ENCODE data around the gene CYP2F1. TPM values are rescaled to one million over a fixed set of nuclear protein-coding genes. Genes with fewer than 3 reads are reported as not detected.
A peak's percentile ranks its signal among the peaks of the same experiment; 100 is the strongest.

The CYP2F1 gene
- total and polyA plus RNA-seq, 12 donors, result not detected

DNA sequence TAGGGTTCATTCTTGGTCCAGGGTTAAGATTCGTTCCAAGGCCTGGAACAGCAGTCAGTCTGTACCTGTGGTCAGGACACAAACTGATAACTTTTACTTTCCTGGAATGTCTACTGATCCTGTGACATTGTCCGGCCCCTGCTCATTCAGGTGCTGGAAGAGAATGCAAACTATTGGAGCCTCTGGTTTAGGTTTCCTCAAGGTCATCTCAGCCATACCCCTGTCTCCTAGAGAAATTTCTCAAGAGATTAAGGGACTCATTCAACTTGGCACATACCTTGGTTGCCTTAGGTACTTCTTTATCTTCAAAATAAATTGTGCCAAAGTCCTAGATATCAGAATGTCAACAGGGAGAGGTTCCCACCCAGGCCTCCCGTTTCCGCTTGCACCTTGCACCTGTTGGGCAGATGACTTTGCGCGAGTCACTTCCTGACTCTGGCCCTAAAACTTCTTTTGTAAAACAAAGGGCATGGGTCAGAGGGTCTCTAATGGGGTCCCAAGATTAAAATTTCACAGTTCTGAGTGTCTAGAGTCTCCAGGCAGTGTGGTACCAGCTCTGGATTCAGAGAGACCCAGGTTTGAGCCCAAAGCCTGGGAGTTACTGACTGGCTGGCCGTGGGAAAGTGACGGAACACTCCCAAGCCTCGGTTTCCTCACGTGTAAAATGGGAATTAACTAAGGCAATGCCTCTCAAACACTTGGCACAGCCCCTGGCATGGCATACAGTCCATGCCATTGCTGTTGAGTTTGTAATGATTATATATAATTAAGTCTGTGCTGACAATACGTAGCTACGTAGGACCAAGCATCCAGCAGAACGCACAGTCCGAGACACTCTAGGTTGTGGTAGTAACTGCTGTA is 52.9 kb downstream of the CYP2F1 start:
- TF ChIP-seq, protein P1, sequence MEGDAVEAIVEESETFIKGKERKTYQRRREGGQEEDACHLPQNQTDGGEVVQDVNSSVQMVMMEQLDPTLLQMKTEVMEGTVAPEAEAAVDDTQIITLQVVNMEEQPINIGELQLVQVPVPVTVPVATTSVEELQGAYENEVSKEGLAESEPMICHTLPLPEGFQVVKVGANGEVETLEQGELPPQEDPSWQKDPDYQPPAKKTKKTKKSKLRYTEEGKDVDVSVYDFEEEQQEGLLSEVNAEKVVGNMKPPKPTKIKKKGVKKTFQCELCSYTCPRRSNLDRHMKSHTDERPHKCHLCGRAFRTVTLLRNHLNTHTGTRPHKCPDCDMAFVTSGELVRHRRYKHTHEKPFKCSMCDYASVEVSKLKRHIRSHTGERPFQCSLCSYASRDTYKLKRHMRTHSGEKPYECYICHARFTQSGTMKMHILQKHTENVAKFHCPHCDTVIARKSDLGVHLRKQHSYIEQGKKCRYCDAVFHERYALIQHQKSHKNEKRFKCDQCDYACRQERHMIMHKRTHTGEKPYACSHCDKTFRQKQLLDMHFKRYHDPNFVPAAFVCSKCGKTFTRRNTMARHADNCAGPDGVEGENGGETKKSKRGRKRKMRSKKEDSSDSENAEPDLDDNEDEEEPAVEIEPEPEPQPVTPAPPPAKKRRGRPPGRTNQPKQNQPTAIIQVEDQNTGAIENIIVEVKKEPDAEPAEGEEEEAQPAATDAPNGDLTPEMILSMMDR (IDR thresholded peaks at IDR 0.05), result no peak
- TF ChIP-seq POLR2A (IDR thresholded peaks at IDR 0.05), result no peak
- Histone ChIP-seq H3K9me3 (replicated peaks in 1 of 3) (no peaks in the 10 kb centered on the region), H3K4me3 (no peak overlapping the region), H3K4me1 (replicated peaks in 1 of 2) (no peaks in the 10 kb centered on the region), H3K27ac (no peak overlapping the region), H3K36me3 (replicated peaks in 1 of 2) (no peaks in the 10 kb centered on the region), H3K27me3 (no peaks in the 10 kb centered on the region)
- DNase-seq, result no peak
- 90% methylated on average over 14 of the region's 14 CpGs for whole genome bisulfite sequencing, 4 donors
- intact Hi-C loops (cut with DNase I), result no loop called here

DNA sequence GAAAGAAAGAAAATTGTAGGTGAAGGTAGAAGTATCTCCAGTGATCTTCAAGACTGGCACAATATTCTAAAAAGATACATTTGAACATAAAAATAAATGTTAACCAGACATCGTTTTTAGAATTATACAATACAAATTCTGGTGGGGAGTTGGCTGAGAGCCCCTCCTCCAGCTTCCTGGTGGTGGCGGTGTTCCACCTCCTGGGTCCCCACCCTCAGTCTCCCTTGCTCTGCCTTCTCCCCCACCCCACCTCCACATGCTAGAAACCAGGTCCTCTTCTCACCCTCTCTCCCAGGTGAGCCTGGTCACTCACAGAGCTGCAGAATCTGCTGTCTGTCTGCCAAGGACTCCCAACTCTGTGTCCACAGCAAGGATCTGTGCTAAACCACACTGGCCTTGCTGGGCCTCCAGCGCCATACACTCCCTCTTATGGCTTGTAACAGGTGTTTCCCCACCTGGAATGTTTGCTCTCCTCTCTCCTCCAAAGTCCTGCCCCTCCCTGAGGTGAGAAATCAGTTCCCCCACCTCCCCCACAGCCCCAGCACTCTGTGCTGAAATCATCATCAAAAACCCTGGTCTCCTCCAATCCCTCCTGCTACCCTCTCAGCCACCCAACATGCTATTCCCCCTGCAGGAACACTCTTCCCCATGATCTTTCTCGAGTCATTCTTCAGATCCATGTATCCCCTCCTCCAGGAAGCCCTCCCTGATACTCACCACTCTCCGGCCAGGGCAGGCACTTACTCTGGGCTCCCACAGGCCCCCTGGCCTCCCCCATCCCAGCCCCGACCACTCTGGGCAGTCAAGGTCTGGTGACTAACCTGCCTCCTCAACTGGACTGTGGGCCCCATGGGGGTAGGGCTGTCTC is 58.3 kb downstream of the CYP2F1 start:
- Histone ChIP-seq H3K4me1 (replicated peaks in 1 of 2) (peaks cover 11 to 14% of the 10 kb centered on the region in 2 donors), H3K36me3 (replicated peaks in 1 of 2) (no peaks in the 10 kb centered on the region), H3K27me3 (no peaks in the 10 kb centered on the region), H3K27ac (no peak overlapping the region), H3K4me3 (no peak overlapping the region), H3K9me3 (replicated peaks in 1 of 3) (no peaks in the 10 kb centered on the region)
- 62 to 72% (median 69%) methylated on average over 6 of the region's 6 CpGs for WGBS, 4 donors
- intact Hi-C loops (cut with DNase I), result no loop called here
- DNase-seq, result no peak
- TF ChIP-seq, protein P1 (IDR thresholded peaks at IDR 0.05), result no peak
- TF ChIP-seq POLR2A (IDR thresholded peaks at IDR 0.05), result no peak

DNA sequence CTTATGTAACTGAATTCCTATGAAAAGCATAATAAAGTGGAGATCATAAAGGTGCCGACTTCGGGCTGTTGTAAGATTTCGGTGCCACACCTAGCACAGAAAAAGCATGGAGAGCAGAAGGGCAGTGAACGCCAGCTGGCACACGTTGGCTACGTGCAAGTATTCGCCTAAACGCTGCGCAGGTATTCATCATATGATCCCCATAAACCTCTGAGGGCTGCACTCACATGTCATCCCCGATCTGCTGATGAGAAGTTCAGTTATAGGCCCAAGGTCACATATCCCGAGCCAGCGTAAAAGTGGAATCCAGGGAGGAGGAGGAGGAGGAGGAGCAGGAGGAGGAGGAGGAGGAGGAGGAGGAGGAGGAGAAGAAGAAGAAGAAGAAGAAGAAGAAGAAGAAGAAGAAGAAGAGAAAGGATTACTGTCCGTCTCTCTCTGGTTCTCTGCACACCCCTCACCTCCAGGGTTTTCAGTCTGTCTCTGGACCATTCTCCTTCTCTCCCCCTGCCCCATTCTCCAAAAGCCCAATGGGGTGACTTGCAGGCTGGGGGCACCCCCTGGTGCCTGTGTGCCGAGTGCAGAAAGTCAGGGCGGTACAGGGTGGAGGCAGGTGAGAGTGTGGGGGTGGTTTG is 60.2 kb downstream of the CYP2F1 start:
- intact Hi-C loops (cut with DNase I), result no loop called here
- peak in 5 of 7 donors; percentile 13 to 64 (median 56) for DNase-seq
- Histone ChIP-seq H3K4me1 (replicated peaks in 1 of 2) (peaks cover 11 to 14% of the 10 kb centered on the region in 2 donors), H3K4me3 (no peak overlapping the region), H3K27ac (peak overlapping the region in 1 of 5 donors; percentile 59), H3K36me3 (replicated peaks in 1 of 2) (no peaks in the 10 kb centered on the region), H3K9me3 (replicated peaks in 1 of 3) (no peaks in the 10 kb centered on the region), H3K27me3 (no peaks in the 10 kb centered on the region)
- 64 to 77% (median 67%) methylated on average over 13 to 15 of the region's 15 CpGs for WGBS, 4 donors
- TF ChIP-seq POLR2A (IDR thresholded peaks at IDR 0.05), result peak in 1 of 2 donors; percentile 7
- TF ChIP-seq, protein P1 (IDR thresholded peaks at IDR 0.05), result no peak
